Mesothelial cell of epicardium (in vitro differentiated cells): Measurements from ENCODE around the gene CACNA1C. TPM values are rescaled to one million over a fixed set of nuclear protein-coding genes. Genes with fewer than 3 reads are reported as not detected.

Experiments
- DNase-seq, 2 experiments: peaks; one replicate each; pipeline ENCODE4 v3.0.0; 2021; ENCODE audit warnings: low spot score in 2 of 2; ENCODE audit not compliant: unreplicated experiment in 2 of 2
- H3K27ac Mint-ChIP-seq: 2 replicates; pipeline ENCODE4 v1.8.0; 2021; ENCODE audit warnings: mixed read lengths
- H3K27me3 Mint-ChIP-seq: 2 replicates; pipeline ENCODE4 v1.8.0; 2021; ENCODE audit warnings: low read depth, mixed read lengths
- H3K36me3 Mint-ChIP-seq: 2 replicates; pipeline ENCODE4 v1.8.0; 2021; ENCODE audit warnings: mixed read lengths
- H3K4me1 Mint-ChIP-seq: 2 replicates; pipeline ENCODE4 v1.8.0; 2021; ENCODE audit warnings: mixed read lengths
- H3K4me3 Mint-ChIP-seq: 2 replicates; pipeline ENCODE4 v1.8.0; 2021; ENCODE audit warnings: mild to moderate bottlenecking, moderate library complexity, mixed read lengths
- H3K9me3 Mint-ChIP-seq: 2 replicates; pipeline ENCODE4 v1.8.0; 2021; ENCODE audit warnings: mixed read lengths
- CTCF ChIP-seq: fragments of 200-600 bp; sonication (generic); IDR thresholded peaks from one replicate; pipeline ENCODE4 v1.5.0; 2021; ENCODE audit warnings: antibody characterized with exemption; ENCODE audit not compliant: unreplicated experiment
- total RNA-seq: library from RNA; stranded (reverse); gene quantifications from 3 replicates; pipeline ENCODE4 v1.2.1, GENCODE V29; 2021

CACNA1C gene
- total RNA-seq, 1 donor from 2014 or later = 33.6 TPM

DNA sequence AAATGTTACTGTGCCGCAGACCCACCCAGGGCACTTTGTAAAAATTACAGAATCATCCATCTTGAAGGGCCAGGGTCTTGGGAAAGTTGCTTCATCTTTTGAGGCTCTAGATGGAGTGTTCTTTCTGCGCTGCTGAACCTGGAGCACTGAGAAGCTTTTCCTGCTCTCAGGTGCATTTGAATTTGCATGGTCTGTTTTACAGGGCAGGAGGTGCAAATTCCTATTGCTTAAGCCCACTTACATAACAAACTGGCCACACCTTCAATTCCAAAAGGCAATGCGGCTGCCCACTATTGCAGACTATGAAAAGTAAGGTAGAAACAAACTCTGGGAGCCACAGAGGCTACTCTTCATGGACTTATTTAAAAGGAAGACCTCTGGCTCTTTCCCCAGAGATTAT, 254.8 kb downstream of the CACNA1C start:
- no peak for DNase-seq
- no peak overlapping the region for H3K27ac Mint-ChIP-seq

DNA sequence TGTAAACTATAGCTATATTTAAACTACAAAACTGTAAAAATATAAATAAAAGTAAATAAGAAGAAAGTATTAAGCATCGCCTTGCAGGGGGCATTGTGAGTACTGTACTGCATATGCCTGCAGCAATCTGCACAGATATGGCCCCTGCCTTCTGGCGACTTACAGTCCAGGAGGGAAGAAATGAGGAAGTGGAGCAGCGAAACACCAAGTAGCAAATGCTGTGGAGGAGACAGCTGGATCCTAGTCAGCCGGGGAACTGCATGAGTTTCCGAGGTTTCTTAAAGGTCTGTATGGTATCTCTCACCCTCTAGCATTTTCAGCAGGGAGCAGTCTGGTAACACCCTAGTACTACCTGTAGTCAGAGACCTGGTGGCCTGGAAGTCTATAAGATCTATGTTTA, 256.9 kb downstream of the CACNA1C start:
- no peaks in the 10 kb centered on the region for H3K27me3 Mint-ChIP-seq
- H3K36me3 Mint-ChIP-seq = peaks cover 2% of the 10 kb centered on the region
- peak overlapping the region; percentile 56 for H3K27ac Mint-ChIP-seq
- no peak for DNase-seq
- no peak for TF ChIP-seq CTCF
- no peak overlapping the region for H3K4me3 Mint-ChIP-seq
- H3K4me1 Mint-ChIP-seq = peaks cover 15% of the 10 kb centered on the region
- peaks cover 8% of the 10 kb centered on the region for H3K9me3 Mint-ChIP-seq

More for the DNA sequence above, 254.8 kb downstream of the CACNA1C start:
- Mint-ChIP-seq H3K9me3 (peaks cover 5% of the 10 kb centered on the region), H3K4me3 (no peak overlapping the region), H3K36me3 (no peaks in the 10 kb centered on the region), H3K27me3 (no peaks in the 10 kb centered on the region), H3K4me1 (peaks cover 15% of the 10 kb centered on the region)
- no peak for TF ChIP-seq CTCF

GRCh38 chr12:2311020-2311778, 258.4 kb downstream of the CACNA1C start:
- Mint-ChIP-seq H3K36me3 (peaks cover 2% of the 10 kb centered on the region), H3K27ac (peak overlapping the region; percentile 93), H3K9me3 (peaks cover 8% of the 10 kb centered on the region), H3K4me1 (peaks cover 11% of the 10 kb centered on the region), H3K4me3 (no peak overlapping the region), H3K27me3 (no peaks in the 10 kb centered on the region)
- no peak for DNase-seq
- TF ChIP-seq CTCF = no peak

DNA sequence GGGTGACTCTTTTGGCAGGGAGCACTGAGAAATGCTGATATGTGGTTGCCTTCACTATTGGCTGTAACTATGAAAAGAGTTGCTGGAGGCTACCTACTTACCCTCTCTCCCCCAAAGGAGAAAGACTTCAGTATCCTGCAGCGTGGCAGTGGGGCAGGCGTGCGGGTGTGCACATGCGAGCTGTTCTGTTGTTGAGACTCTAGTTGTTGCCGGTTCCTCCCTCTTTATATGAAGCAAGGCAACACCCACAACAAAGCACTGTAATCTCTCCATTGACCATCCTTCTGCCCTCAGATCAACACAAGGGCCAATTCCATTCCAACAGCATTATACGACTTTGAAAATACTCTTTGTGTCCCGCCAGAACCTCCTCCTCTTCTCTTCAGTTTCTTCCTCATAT, 259.4 kb downstream of the CACNA1C start:
- DNase-seq = no peak
- Mint-ChIP-seq H3K9me3 (peaks cover 8% of the 10 kb centered on the region), H3K27ac (no peak overlapping the region), H3K4me3 (no peak overlapping the region), H3K27me3 (no peaks in the 10 kb centered on the region), H3K36me3 (peaks cover 2% of the 10 kb centered on the region), H3K4me1 (peaks cover 8% of the 10 kb centered on the region)
- TF ChIP-seq CTCF = no peak

- DNase-seq = no peak
- H3K36me3 Mint-ChIP-seq = peaks cover 2% of the 10 kb centered on the region
- H3K27me3 Mint-ChIP-seq = no peaks in the 10 kb centered on the region
- H3K9me3 Mint-ChIP-seq = peaks cover 8% of the 10 kb centered on the region
- peaks cover 10% of the 10 kb centered on the region for H3K4me1 Mint-ChIP-seq
- no peak overlapping the region for H3K4me3 Mint-ChIP-seq
- no peak overlapping the region for H3K27ac Mint-ChIP-seq
- no peak for TF ChIP-seq CTCF
Measured at GRCh38 chr12:2312770-2313169, 260.0 kb downstream of the CACNA1C start.
